ENCODE results near the gene ZNF512.
"Not testable (repeated sequence)": the region's sequence is repeated elsewhere in the genome, so short reads cannot be mapped to it uniquely, and the experiment has no call there.

DNA sequence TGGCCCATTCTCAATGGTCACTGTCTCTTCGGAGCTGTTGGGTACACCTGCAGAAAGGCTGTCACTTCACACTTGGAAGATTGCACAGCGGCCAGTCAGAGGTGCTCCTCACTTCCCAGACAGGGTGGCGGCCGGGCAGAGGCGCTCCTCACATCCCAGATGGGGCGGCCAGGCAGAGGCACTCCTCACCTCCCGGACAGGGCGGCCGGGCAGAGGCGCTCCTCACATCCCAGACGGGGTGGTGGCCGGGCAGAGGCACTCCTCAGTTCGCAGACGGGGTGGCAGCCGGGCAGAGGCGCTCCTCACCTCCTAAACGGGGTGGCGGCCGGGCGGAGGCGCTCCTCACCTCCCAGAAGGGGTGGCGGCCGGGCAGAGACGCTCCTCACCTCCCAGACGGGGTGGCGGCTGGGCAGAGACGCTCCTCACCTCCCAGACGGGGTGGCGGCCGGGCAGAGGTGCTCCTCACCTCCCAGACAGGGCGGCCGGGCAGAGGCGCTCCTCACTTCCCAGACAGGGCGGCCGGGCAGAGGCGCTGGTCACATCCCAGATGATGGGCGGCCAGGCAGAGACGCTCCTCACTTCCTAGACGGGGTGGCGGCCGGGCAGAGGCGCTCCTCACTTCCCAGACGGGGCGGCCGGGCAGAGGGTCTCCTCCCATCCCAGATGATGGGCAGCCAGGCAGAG is 11.3 kb downstream of the ZNF512 start:
- TF ChIP-seq CTCF, POLR2A (IDR thresholded peaks at IDR 0.05): not testable (repeated sequence)
